Measurements from ENCODE around the gene SLC25A23.
"Not testable (repeated sequence)": the region's sequence is repeated elsewhere in the genome, so short reads cannot be mapped to it uniquely, and the experiment has no call there.

SLC25A23 gene

GRCh38 chr19:6459262-6460098 is at the start of gene SLC25A23:
Gene SLC25A23, minus strand, starts transcription at chr19:6459792. Its CDS starts 164 bp downstream, at chr19:6459628.
- DNase-seq (ENCODE audit: low read depth in 3 of 3, low spot score in 1 of 3) = peak in 1 of 3 donors; percentile 55

DNA sequence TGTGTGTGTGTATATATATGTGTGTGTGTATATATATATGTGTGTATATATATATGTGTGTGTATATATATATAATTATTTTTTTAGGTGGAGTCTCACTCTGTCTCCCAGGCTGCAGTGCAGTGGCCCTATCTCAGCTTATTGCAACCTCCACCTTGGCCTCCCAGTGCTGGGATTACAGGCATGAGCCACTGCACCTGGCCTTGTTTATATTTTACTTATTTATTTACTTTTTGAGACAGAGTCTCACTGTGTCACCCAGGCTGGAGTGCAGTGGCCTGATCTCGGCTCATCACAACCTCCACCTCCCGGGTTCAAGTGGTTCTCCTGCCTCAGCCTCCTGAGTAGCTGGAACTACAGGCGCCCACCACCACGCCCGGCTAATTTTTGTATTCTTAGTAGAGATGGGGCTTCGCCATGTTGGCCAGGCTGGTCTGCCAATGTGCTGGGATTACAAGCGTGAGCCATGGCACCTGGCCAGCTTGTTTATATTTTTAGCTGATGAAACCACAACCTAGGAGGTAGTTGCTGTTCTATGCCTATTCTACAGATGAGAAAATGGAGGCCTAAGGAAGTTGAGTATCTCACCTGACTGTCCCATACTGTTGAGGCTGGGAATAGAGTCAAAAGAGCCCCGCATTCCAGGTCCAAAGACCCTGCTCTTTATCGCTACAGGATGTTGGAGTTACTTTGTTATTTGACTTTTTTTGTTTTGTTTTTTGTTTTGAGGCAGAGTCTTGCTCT is 48.6 kb upstream of the SLC25A23 start:
- not testable (repeated sequence) for DNase-seq (ENCODE audit: low read depth in 3 of 3, low spot score in 1 of 3)

- no peak for DNase-seq (ENCODE audit: low read depth in 3 of 3, low spot score in 1 of 3)
Measured at GRCh38 chr19:6503407-6504201, 44.0 kb upstream of the SLC25A23 start.

DNA sequence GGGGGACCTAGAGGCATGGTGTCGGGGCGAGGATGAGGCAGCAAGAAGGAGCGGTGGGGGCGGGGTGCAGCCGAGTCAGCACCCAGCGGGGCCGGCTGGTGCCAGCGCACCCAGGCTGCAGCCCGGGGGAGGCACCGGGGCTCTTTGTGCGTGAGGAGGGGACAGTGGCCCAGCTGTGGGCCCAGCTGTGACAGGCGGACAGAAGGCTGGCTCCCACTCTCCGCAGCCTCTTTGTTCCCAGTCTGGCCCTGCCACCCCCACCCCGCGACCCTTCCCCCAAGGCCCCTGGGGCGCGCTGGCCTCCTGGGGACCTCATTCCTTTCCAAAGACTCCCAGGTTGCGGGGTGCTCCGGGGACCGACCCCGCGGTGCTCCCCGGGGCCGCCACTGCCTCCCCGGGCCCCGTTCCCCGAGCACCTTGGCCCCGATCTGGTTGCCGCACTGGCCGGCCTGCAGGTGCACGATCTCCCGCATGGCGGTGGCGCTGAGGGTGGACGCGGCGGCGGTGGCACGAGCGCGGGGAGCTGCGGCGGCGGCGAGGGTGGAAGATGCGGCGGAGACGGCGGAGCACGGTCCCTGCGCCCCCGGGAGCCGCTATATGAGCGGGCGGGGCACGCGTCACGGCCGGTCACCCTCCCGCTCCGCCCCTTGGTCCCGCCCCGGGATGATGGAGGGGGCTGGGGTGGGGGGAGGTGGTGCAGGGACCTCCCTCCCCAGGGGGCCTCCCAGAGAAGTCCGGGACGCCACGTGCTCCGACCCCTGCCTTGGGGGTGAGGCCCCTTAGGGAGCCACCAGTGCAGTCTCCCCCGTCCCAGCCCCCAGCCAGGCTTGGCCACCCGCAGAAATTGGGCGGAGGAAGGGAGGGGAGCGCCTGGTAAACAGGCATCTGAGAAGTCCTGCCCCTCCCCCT is 42.4 kb upstream of the SLC25A23 start, which contains the start of gene TUBB4A:
TUBB4A (minus strand) TSS at position 570 of the 909 bp plus-strand sequence; CDS start at position 473, 97 bp downstream.
- peak in 1 of 3 donors; percentile 37 for DNase-seq (ENCODE audit: low read depth in 3 of 3, low spot score in 1 of 3)

- no peak for DNase-seq (ENCODE audit: low read depth in 3 of 3, low spot score in 1 of 3)
Measured at GRCh38 chr19:6500837-6501739, 41.5 kb upstream of the SLC25A23 start.

DNA sequence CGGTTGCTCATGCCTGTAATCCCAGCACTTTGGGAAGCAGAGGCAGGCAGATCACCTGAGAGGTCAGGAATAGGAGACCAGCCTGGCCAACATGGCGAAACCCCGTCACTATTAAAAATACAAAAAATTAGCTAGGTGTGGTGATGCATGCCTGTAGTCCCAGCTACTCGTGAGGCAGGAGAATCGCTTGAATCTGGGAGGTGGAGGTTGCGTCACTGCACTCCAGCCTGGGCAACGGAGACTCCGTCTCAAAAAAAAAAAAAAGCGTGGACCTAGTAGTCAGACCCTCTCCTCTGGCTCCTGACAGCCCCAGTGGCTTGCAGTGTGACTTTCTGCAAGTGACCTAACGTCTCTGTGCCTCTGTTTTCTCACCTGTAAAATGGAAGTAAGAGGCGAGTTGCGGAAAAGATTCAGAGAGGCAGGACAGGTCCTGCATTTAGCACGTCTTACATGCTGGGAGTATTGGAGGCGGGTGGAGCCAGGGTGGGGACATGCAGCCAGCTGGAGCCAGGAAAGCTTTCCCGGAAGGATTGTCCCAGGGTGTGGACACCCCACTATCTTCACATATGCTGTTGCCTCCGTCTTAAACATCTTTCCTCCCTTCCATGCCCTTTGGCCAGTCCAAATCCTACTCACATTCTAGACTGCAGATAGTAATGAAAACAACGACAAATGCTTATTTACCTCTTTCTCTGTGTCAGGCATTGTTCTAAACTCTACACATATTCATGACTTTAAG is 39.6 kb upstream of the SLC25A23 start:
- DNase-seq (ENCODE audit: low read depth in 3 of 3, low spot score in 1 of 3) = no peak

- no peak for DNase-seq (ENCODE audit: low read depth in 3 of 3, low spot score in 1 of 3)
Measured at GRCh38 chr19:6498294-6499036, 38.9 kb upstream of the SLC25A23 start.

DNA sequence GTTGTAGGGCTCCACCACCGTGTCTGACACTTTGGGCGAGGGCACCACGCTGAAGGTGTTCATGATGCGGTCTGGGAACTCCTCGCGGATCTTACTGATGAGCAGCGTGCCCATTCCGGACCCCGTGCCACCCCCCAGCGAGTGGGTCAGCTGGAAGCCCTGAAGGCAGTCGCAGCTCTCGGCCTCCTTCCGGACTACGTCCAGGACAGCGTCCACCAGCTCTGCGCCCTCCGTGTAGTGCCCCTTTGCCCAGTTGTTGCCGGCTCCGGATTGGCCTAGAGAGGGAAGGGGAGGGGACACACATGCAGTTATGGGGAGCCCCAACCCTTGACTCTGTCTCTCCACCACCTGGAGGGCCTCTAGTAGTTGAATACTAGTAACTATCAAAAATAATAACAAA is 36.4 kb upstream of the SLC25A23 start:
- DNase-seq (ENCODE audit: low read depth in 3 of 3, low spot score in 1 of 3) = no peak

- DNase-seq (ENCODE audit: low read depth in 3 of 3, low spot score in 1 of 3) = no peak
Measured at GRCh38 chr19:6494438-6495036, 34.9 kb upstream of the SLC25A23 start.

DNA sequence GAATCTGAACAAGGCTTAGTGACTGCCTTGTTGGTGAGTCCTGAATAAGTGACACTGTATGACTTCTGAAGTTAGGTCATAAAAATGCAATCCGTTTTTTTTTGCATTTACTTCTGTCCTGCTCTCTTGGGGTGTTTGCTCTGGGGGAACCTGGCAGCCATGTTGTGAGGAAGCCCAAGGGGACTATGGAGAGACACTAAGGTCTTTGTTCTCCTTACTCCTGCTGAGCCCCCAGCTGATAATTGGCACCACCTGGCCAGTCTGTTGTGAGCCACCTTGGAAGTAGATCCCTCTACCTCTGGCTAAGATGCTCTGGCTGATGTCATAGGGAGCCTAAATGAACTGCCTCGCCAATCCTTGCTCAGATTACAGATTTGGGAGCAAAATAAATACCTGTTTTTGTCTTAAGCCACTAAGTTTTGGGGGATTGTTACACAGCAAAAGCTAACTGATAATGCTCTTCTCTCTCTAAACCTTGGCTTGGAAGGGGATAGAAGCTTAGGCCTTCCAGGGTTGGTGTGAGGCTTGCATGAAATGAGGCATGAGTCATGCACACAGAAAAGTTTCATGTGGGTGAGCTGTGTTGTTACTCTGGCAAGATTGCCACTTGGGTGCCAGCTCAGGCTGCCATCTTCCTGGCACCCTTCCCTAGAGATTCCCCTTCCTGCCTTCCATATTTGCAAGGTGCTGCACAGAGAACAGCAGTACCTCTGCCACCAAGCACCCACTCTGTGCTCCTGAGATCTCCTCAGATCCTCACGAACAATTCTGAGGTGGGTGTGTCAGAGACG is 32.4 kb upstream of the SLC25A23 start:
- no peak for DNase-seq (ENCODE audit: low read depth in 3 of 3, low spot score in 1 of 3)

GRCh38 chr19:6490134-6490533 is 30.5 kb upstream of the SLC25A23 start:
- no peak for DNase-seq (ENCODE audit: low read depth in 3 of 3, low spot score in 1 of 3)

DNA sequence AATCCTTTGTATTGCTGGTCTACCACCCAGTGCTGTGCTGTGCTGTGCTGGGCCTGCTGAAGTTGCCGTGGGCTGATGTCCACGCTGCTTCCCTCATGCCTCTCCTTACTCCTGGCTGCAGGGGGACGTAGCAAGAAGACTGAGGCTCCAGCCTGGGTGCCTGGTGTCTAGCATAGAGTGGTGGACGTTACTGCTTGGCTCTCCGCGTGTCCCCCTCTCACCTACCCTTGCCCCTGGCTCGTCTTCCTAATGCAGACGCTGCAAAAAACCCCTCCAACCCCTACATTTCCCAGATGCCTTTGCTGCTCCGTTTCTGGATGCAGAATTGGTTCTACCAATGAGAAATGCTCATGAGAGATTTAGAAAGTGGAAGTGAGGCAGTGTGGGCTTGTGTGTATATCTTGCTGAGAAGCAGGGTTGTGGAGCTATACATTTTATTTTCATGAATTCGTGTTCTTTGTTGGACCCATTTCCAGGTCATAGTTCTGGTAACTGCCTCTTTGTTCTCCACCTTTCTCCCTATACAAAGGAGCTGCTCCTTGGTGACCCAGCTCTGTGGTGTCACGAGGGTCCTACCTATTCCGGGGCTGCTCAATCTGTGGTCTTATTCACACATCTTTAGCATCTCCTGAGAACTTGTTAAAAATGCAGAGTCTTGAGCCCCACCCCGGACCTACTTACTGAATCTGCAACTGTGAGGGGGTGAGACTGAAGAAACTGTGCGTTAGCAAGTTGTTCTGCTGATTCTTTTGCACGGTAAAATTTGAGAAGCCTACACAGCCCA is 29.9 kb upstream of the SLC25A23 start:
- no peak for DNase-seq (ENCODE audit: low read depth in 3 of 3, low spot score in 1 of 3)

DNA sequence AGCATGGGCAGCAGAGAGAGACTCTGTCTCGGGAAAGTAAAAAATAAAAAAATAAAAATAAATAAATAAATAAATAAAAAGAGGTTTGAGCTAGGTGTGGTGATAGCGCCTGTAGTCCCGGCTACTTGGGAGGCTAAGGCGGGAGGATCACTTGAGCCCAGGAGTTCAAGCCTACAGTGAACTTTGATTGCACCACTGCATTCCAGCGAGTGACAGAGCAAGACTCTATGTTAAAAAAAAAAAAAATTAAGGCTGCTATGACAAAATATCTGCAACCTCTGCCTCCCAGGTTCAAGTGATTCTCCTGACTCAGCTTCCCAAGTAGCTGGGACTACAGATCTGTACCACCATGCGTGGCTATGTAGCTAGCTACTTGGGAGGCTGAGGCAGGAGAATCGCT is 25.2 kb upstream of the SLC25A23 start:
- DNase-seq (ENCODE audit: low read depth in 3 of 3, low spot score in 1 of 3) = no peak

GRCh38 chr19:6484230-6484629 is 24.6 kb upstream of the SLC25A23 start:
- DNase-seq (ENCODE audit: low read depth in 3 of 3, low spot score in 1 of 3) = no peak

- no peak for DNase-seq (ENCODE audit: low read depth in 3 of 3, low spot score in 1 of 3)
Measured at GRCh38 chr19:6483235-6483634, 23.6 kb upstream of the SLC25A23 start.

- DNase-seq (ENCODE audit: low read depth in 3 of 3, low spot score in 1 of 3) = no peak
Measured at GRCh38 chr19:6482343-6482686, 22.7 kb upstream of the SLC25A23 start.

All from stimulated activated CD4-positive, alpha-beta T cell treated with anti-CD3 and anti-CD28 coated beads, TNF-alpha, amount 100 ng/mL, for 1 hour (primary cell).